Esophagus muscularis mucosa (tissue), 4 donors: ENCODE results near the gene BRD3OS. TPM values are rescaled to one million over a fixed set of nuclear protein-coding genes. Genes with fewer than 3 reads are reported as not detected.

Source experiments
- DNase-seq: peaks from one replicate; pipeline ENCODE4 v3.0.0-alpha.2; 2017; ENCODE audit errors: extremely low spot score
- H3K27ac ChIP-seq, 4 donors: fragments of 200-600 bp; sonication (generic); replicated peaks in 1 of 4; 1 replicate in 3 of 4; 2 replicates in 1 of 4; pipeline ENCODE4 v1.5.1; 2016 to 2019; ENCODE audit warnings: mild to moderate bottlenecking in 1 of 4
- H3K27me3 ChIP-seq, 4 donors: fragments of 200-600 bp; sonication (generic); one replicate each; pipeline versions ENCODE4 v1.5.1 to v1.6.0; 2016 to 2019
- H3K36me3 ChIP-seq, 4 donors: fragments of 200-600 bp; sonication (generic); one replicate each; pipeline ENCODE4 v1.5.1; 2016 to 2019
- H3K4me1 ChIP-seq, 4 donors: fragments of 200-600 bp; sonication (generic); one replicate each; pipeline ENCODE4 v1.5.1; 2016 to 2019
- H3K4me3 ChIP-seq, 4 donors: fragments of 200-600 bp; sonication (generic); 1 replicate in 2 of 4; 2 replicates in 2 of 4; pipeline ENCODE4 v1.5.1; 2016 to 2019; ENCODE audit warnings: mild to moderate bottlenecking in 4 of 4, moderate library complexity in 1 of 4
- H3K9me3 ChIP-seq, 4 donors: fragments of 200-600 bp; sonication (generic); 1 replicate in 3 of 4; 2 replicates in 1 of 4; pipeline ENCODE4 v1.5.1; 2016 to 2019
- CTCF ChIP-seq, 3 experiments: fragments of 200-600 bp in 2 of 3; fragments of 450-650 bp in 1 of 3; sonication (generic) in 2 of 3; IDR thresholded peaks; one replicate each; pipeline ENCODE4 v1.5.1; 2017 to 2019; ENCODE audit warnings: antibody characterized with exemption in 3 of 3, mild to moderate bottlenecking in 2 of 3, moderate library complexity in 1 of 3
- EP300 ChIP-seq: sonication (generic); formaldehyde crosslinking; IDR thresholded peaks from one replicate; pipeline ENCODE4 v1.6.1; 2017; ENCODE audit warnings: antibody characterized with exemption
- POLR2A ChIP-seq: fragments of 450-650 bp; IDR thresholded peaks from one replicate; pipeline ENCODE4 v1.6.1; 2017; ENCODE audit warnings: antibody characterized with exemption, moderate library complexity, mild to moderate bottlenecking, low read depth
- POLR2AphosphoS5 ChIP-seq, 2 donors: sonication (generic); formaldehyde crosslinking; IDR thresholded peaks; one replicate each; pipeline ENCODE4 v1.6.1; 2017; ENCODE audit warnings: antibody characterized with exemption in 2 of 2
- WGBS: methylation state at CpG from one replicate; pipeline ENCODE4 v1.1.5; 2018; 5-methylcytosine and 5-hydroxymethylcytosine counted together
- intact Hi-C: fragments of 100-400 bp; cut with DNase I; formaldehyde crosslinking; loops from one replicate; pipeline ENCODE4 v1.15.1; 2023
- total RNA-seq, 4 donors: library from RNA; depleted of rRNA; stranded (reverse); fragments of >200 nt; gene quantifications; one replicate each; pipeline versions ENCODE4 v1.1.0 to v1.2.1, GENCODE V29; 2016

Gene BRD3OS
- total RNA-seq, 4 donors from 2014 or later = 13.4 to 33.4 (median 21.7) TPM

- intact Hi-C loops = no loop called here
- WGBS = 92% methylated on average over 13 of the region's 53 CpGs
- H3K27ac ChIP-seq = no peak overlapping the region
- H3K27me3 ChIP-seq = no peaks in the 10 kb centered on the region
- no peak for DNase-seq
- TF ChIP-seq POLR2A (no peak), POLR2AphosphoS5 (IDR thresholded peaks at IDR 0.05) (no peak), EP300 (no peak), CTCF (IDR thresholded peaks at IDR 0.05) (no peak)
- H3K36me3 ChIP-seq = peaks cover 86 to 100% (median 100%) of the 10 kb centered on the region in 4 donors
- peaks cover 0 to 10% (median 0%) of the 10 kb centered on the region in 4 donors for H3K4me1 ChIP-seq
- no peak overlapping the region for H3K4me3 ChIP-seq
- no peaks in the 10 kb centered on the region for H3K9me3 ChIP-seq
These were observed 22.7 kb downstream of the BRD3OS start for GRCh38 chr9:134047868-134048581.

- Histone ChIP-seq H3K4me1 (peaks cover 0 to 10% (median under 1%) of the 10 kb centered on the region in 4 donors), H3K9me3 (no peaks in the 10 kb centered on the region), H3K4me3 (no peak overlapping the region), H3K27ac (no peak overlapping the region), H3K36me3 (peaks cover 83 to 100% (median 98%) of the 10 kb centered on the region in 4 donors), H3K27me3 (no peaks in the 10 kb centered on the region)
- intact Hi-C loops = no loop called here
- TF ChIP-seq EP300 (no peak), POLR2AphosphoS5 (IDR thresholded peaks at IDR 0.05) (no peak), CTCF (IDR thresholded peaks at IDR 0.05) (no peak), POLR2A (no peak)
- DNase-seq = no peak
- 83% methylated on average over 10 of the region's 12 CpGs for WGBS
These were observed 23.3 kb downstream of the BRD3OS start for GRCh38 chr9:134048582-134048968.

GRCh38 chr9:134049236-134049635 is 24.0 kb downstream of the BRD3OS start:
- intact Hi-C loops = no loop called here
- Histone ChIP-seq H3K27ac (no peak overlapping the region), H3K4me3 (no peak overlapping the region), H3K4me1 (peaks cover 3 to 10% (median 6%) of the 10 kb centered on the region in 4 donors), H3K27me3 (no peaks in the 10 kb centered on the region), H3K36me3 (peaks cover 78 to 98% (median 91%) of the 10 kb centered on the region in 4 donors), H3K9me3 (no peaks in the 10 kb centered on the region)
- TF ChIP-seq EP300 (no peak), POLR2AphosphoS5 (IDR thresholded peaks at IDR 0.05) (no peak), POLR2A (no peak), CTCF (IDR thresholded peaks at IDR 0.05) (no peak)
- DNase-seq = no peak
- WGBS = 78% methylated on average over 20 of the region's 20 CpGs

GRCh38 chr9:134049772-134050588 is 24.7 kb downstream of the BRD3OS start:
- peaks cover 74 to 92% (median 84%) of the 10 kb centered on the region in 4 donors for H3K36me3 ChIP-seq
- peaks cover 10 to 15% (median 11%) of the 10 kb centered on the region in 4 donors for H3K4me1 ChIP-seq
- no peaks in the 10 kb centered on the region for H3K27me3 ChIP-seq
- intact Hi-C loops = no loop called here
- WGBS = 89% methylated on average over 25 of the region's 28 CpGs
- H3K27ac ChIP-seq = no peak overlapping the region
- no peak for DNase-seq
- no peak overlapping the region for H3K4me3 ChIP-seq
- TF ChIP-seq CTCF (IDR thresholded peaks at IDR 0.05) (no peak), POLR2A (no peak), EP300 (no peak), POLR2AphosphoS5 (IDR thresholded peaks at IDR 0.05) (no peak)
- H3K9me3 ChIP-seq = no peaks in the 10 kb centered on the region
